ENCODE measurements around the gene BIN1.

DNA sequence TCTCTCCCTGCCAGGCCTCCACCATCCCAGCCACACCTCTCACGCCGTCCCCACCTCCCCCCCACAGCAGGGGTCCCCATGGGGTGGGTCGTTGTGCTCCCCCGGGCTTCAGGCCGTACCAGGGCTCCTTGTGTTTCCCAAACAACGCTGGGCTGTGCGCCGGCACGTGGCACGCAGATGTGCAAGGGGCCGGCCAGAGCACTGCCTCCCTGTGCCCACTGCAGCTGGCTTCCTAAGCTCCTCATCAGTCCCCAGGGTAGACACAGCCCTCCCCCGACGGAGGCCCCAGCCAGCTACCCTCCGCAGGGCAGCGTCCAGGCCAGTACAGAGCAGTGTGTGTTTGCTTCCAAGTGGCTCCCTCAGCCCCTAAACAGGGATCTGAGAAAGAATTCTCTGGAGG is 34.0 kb downstream of the BIN1 start:
- no peak for TF ChIP-seq CTCF (conservative IDR thresholded peaks at IDR 0.05; ENCODE audit: low read length)
- TF ChIP-seq EZH2phosphoT487 (IDR thresholded peaks at IDR 0.05; ENCODE audit: borderline replicate concordance, low read depth, low read length), result no peak
